Stimulated activated CD8-positive, alpha-beta memory T cell treated with anti-CD3 and anti-CD28 coated beads, Interleukin-15, amount 100 ng/mL, for 1 hour (primary cell): Measurements from ENCODE around the gene LRRC34.
A peak's percentile ranks its signal among the peaks of the same experiment; 100 is the strongest.

Experiments
- DNase-seq: peaks from one replicate; pipeline ENCODE4 v3.0.0-alpha.2; 2020; ENCODE audit warnings: low read depth

LRRC34 gene

GRCh38 chr3:169813757-169814517 lies 1.2 kb upstream of the LRRC34 start:
- peak; percentile 39 for DNase-seq

- DNase-seq, result no peak
Observed at GRCh38 chr3:169813278-169813677, 574 bp upstream of the LRRC34 start.

GRCh38 chr3:169811631-169812331 lies 923 bp downstream of the LRRC34 start:
- no peak for DNase-seq

- no peak for DNase-seq
Observed at GRCh38 chr3:169809230-169809795, 3.4 kb downstream of the LRRC34 start.

GRCh38 chr3:169804681-169805080 lies 8.0 kb downstream of the LRRC34 start:
- no peak for DNase-seq

- DNase-seq, result no peak
Observed at GRCh38 chr3:169792359-169792758, 20.3 kb downstream of the LRRC34 start.

- DNase-seq, result no peak
Observed at GRCh38 chr3:169790687-169791429, 21.8 kb downstream of the LRRC34 start.

- DNase-seq, result no peak
Observed at GRCh38 chr3:169790219-169790618, 22.5 kb downstream of the LRRC34 start.

GRCh38 chr3:169787791-169788190 lies 24.9 kb downstream of the LRRC34 start:
- no peak for DNase-seq

- no peak for DNase-seq
Observed at GRCh38 chr3:169787120-169787519, 25.6 kb downstream of the LRRC34 start.

GRCh38 chr3:169781209-169781855 lies 31.4 kb downstream of the LRRC34 start:
- no peak for DNase-seq

- no peak for DNase-seq
Observed at GRCh38 chr3:169780742-169781141, 32.0 kb downstream of the LRRC34 start.

- no peak for DNase-seq
Observed at GRCh38 chr3:169777822-169778221, 34.9 kb downstream of the LRRC34 start.

- DNase-seq, result no peak
Observed at GRCh38 chr3:169774186-169774585, 38.5 kb downstream of the LRRC34 start.

GRCh38 chr3:169772897-169773816 lies 39.5 kb downstream of the LRRC34 start, which contains the start of gene MYNN:
Gene MYNN, plus strand, starts transcription at chr3:169773396. Its CDS starts 900 bp downstream, at chr3:169774296.
- DNase-seq, result peak; percentile 87

- no peak for DNase-seq
Observed at GRCh38 chr3:169772305-169772896, 40.3 kb downstream of the LRRC34 start.

- peak; percentile 20 for DNase-seq
Observed at GRCh38 chr3:169771497-169772304, 41.0 kb downstream of the LRRC34 start.

GRCh38 chr3:169769287-169770181 lies 43.2 kb downstream of the LRRC34 start, which contains the start of gene ACTRT3:
Gene ACTRT3, minus strand, starts transcription at chr3:169769561. Its CDS starts 41 bp downstream, at chr3:169769520.
- no peak for DNase-seq
